ENCODE data around the gene VPS26A.
"Not testable (repeated sequence)": the region's sequence is repeated elsewhere in the genome, so short reads cannot be mapped to it uniquely, and the experiment has no call there.

Gene VPS26A

GRCh38 chr10:69103784-69104183 is 20.2 kb upstream of the VPS26A start:
- no peak for DNase-seq

- no peak for DNase-seq
Measured at GRCh38 chr10:69104994-69105790, 18.8 kb upstream of the VPS26A start.

- DNase-seq = no peak
Measured at GRCh38 chr10:69107176-69107490, 16.8 kb upstream of the VPS26A start.

GRCh38 chr10:69107699-69108098 is 16.3 kb upstream of the VPS26A start:
- no peak for DNase-seq

- DNase-seq = no peak
Measured at GRCh38 chr10:69119896-69120295, 4.1 kb upstream of the VPS26A start.

GRCh38 chr10:69123306-69123746 is 652 bp upstream of the VPS26A start:
- no peak for DNase-seq

GRCh38 chr10:69124563-69125268 is 738 bp downstream of the VPS26A start:
- peak; percentile 50 to 65 for DNase-seq

- no peak for DNase-seq
Measured at GRCh38 chr10:69125554-69125953, 1.6 kb downstream of the VPS26A start.

GRCh38 chr10:69130251-69130650 is 6.3 kb downstream of the VPS26A start:
- DNase-seq = no peak

- no peak for DNase-seq
Measured at GRCh38 chr10:69139961-69140360, 16.0 kb downstream of the VPS26A start.

- DNase-seq = no peak
Measured at GRCh38 chr10:69141304-69141703, 17.3 kb downstream of the VPS26A start.

- not testable (repeated sequence) for DNase-seq
Measured at GRCh38 chr10:69142074-69142473, 18.1 kb downstream of the VPS26A start.

GRCh38 chr10:69142983-69143382 is 19.0 kb downstream of the VPS26A start:
- DNase-seq = no peak

GRCh38 chr10:69145329-69145728 is 21.4 kb downstream of the VPS26A start:
- DNase-seq = no peak

GRCh38 chr10:69145864-69146263 is 21.9 kb downstream of the VPS26A start:
- DNase-seq = no peak

- DNase-seq = no peak
Measured at GRCh38 chr10:69146759-69147158, 22.8 kb downstream of the VPS26A start.

- peak in 1 of 2 experiments; percentile 11 for DNase-seq
Measured at GRCh38 chr10:69151984-69152383, 28.0 kb downstream of the VPS26A start.

GRCh38 chr10:69153227-69153626 is 29.2 kb downstream of the VPS26A start:
- no peak for DNase-seq

- no peak for DNase-seq
Measured at GRCh38 chr10:69160809-69161241, 36.8 kb downstream of the VPS26A start.

GRCh38 chr10:69168493-69168892 is 44.5 kb downstream of the VPS26A start:
- DNase-seq = no peak

- no peak for DNase-seq
Measured at GRCh38 chr10:69172241-69172982, 48.4 kb downstream of the VPS26A start.

GRCh38 chr10:69175326-69175725 is 51.3 kb downstream of the VPS26A start:
- DNase-seq = not testable (repeated sequence)

GRCh38 chr10:69176823-69177222 is 52.8 kb downstream of the VPS26A start:
- DNase-seq = no peak

All from activated CD4-positive, alpha-beta T cell treated with anti-CD3 and anti-CD28 coated beads, Interleukin-2, amount 50 U/mL, for 48 hours (primary cell).